ENCODE measurements around the gene DOCK4.

DOCK4 gene

GRCh38 chr7:111832174-111832573 lies 374.0 kb downstream of the DOCK4 start:
- Histone ChIP-seq H3K4me3 (ENCODE audit: low read length in 2 of 2) (no peak overlapping the region), H3K9ac (ENCODE audit: low read depth in 1 of 2, low read length in 2 of 2) (no peak overlapping the region), H3K4me1 (ENCODE audit: control insufficient read depth in 2 of 2, insufficient read depth in 2 of 2, low read length in 2 of 2) (no peaks in the 10 kb centered on the region), H3K36me3 (ENCODE audit: control insufficient read depth in 2 of 2, insufficient read depth in 2 of 2, low read length in 2 of 2) (no peaks in the 10 kb centered on the region), H3K9me3 (ENCODE audit: control insufficient read depth in 2 of 2, low read length in 2 of 2) (no peaks in the 10 kb centered on the region), H3K27ac (ENCODE audit: low read depth in 2 of 2, low read length in 2 of 2) (no peak overlapping the region), H3K27me3 (ENCODE audit: control insufficient read depth in 2 of 2, insufficient read depth in 2 of 2, low read length in 2 of 2) (no peaks in the 10 kb centered on the region)

- no peaks in the 10 kb centered on the region for H3K27me3 ChIP-seq (ENCODE audit: control insufficient read depth in 2 of 2, insufficient read depth in 2 of 2, low read length in 2 of 2)
- no peak overlapping the region for H3K9ac ChIP-seq (ENCODE audit: low read depth in 1 of 2, low read length in 2 of 2)
- no peak overlapping the region for H3K27ac ChIP-seq (ENCODE audit: low read depth in 2 of 2, low read length in 2 of 2)
- no peaks in the 10 kb centered on the region for H3K36me3 ChIP-seq (ENCODE audit: control insufficient read depth in 2 of 2, insufficient read depth in 2 of 2, low read length in 2 of 2)
- H3K4me1 ChIP-seq (ENCODE audit: control insufficient read depth in 2 of 2, insufficient read depth in 2 of 2, low read length in 2 of 2), result no peaks in the 10 kb centered on the region
- no peak overlapping the region for H3K4me3 ChIP-seq (ENCODE audit: low read length in 2 of 2)
- no peaks in the 10 kb centered on the region for H3K9me3 ChIP-seq (ENCODE audit: control insufficient read depth in 2 of 2, low read length in 2 of 2)
These were observed 377.0 kb downstream of the DOCK4 start for GRCh38 chr7:111829221-111829620.

GRCh38 chr7:111827863-111828504 lies 378.2 kb downstream of the DOCK4 start:
- no peaks in the 10 kb centered on the region for H3K9me3 ChIP-seq (ENCODE audit: control insufficient read depth in 2 of 2, low read length in 2 of 2)
- H3K9ac ChIP-seq (ENCODE audit: low read depth in 1 of 2, low read length in 2 of 2), result no peak overlapping the region
- no peaks in the 10 kb centered on the region for H3K27me3 ChIP-seq (ENCODE audit: control insufficient read depth in 2 of 2, insufficient read depth in 2 of 2, low read length in 2 of 2)
- H3K4me1 ChIP-seq (ENCODE audit: control insufficient read depth in 2 of 2, insufficient read depth in 2 of 2, low read length in 2 of 2), result no peaks in the 10 kb centered on the region
- H3K36me3 ChIP-seq (ENCODE audit: control insufficient read depth in 2 of 2, insufficient read depth in 2 of 2, low read length in 2 of 2), result no peaks in the 10 kb centered on the region
- H3K4me3 ChIP-seq (ENCODE audit: low read length in 2 of 2), result no peak overlapping the region
- H3K27ac ChIP-seq (ENCODE audit: low read depth in 2 of 2, low read length in 2 of 2), result no peak overlapping the region

- Histone ChIP-seq H3K27me3 (ENCODE audit: control insufficient read depth in 2 of 2, insufficient read depth in 2 of 2, low read length in 2 of 2) (no peaks in the 10 kb centered on the region), H3K9me3 (ENCODE audit: control insufficient read depth in 2 of 2, low read length in 2 of 2) (no peaks in the 10 kb centered on the region), H3K9ac (ENCODE audit: low read depth in 1 of 2, low read length in 2 of 2) (no peak overlapping the region), H3K4me1 (ENCODE audit: control insufficient read depth in 2 of 2, insufficient read depth in 2 of 2, low read length in 2 of 2) (no peaks in the 10 kb centered on the region), H3K36me3 (ENCODE audit: control insufficient read depth in 2 of 2, insufficient read depth in 2 of 2, low read length in 2 of 2) (no peaks in the 10 kb centered on the region), H3K4me3 (ENCODE audit: low read length in 2 of 2) (no peak overlapping the region), H3K27ac (ENCODE audit: low read depth in 2 of 2, low read length in 2 of 2) (no peak overlapping the region)
These were observed 381.2 kb downstream of the DOCK4 start for GRCh38 chr7:111825046-111825445.

- Histone ChIP-seq H3K4me1 (ENCODE audit: control insufficient read depth in 2 of 2, insufficient read depth in 2 of 2, low read length in 2 of 2) (no peaks in the 10 kb centered on the region), H3K9me3 (ENCODE audit: control insufficient read depth in 2 of 2, low read length in 2 of 2) (no peaks in the 10 kb centered on the region), H3K4me3 (ENCODE audit: low read length in 2 of 2) (no peak overlapping the region), H3K27me3 (ENCODE audit: control insufficient read depth in 2 of 2, insufficient read depth in 2 of 2, low read length in 2 of 2) (no peaks in the 10 kb centered on the region), H3K36me3 (ENCODE audit: control insufficient read depth in 2 of 2, insufficient read depth in 2 of 2, low read length in 2 of 2) (no peaks in the 10 kb centered on the region), H3K27ac (ENCODE audit: low read depth in 2 of 2, low read length in 2 of 2) (no peak overlapping the region), H3K9ac (ENCODE audit: low read depth in 1 of 2, low read length in 2 of 2) (no peak overlapping the region)
These were observed 382.4 kb downstream of the DOCK4 start for GRCh38 chr7:111823826-111824225.

- Histone ChIP-seq H3K9me3 (ENCODE audit: control insufficient read depth in 2 of 2, low read length in 2 of 2) (no peaks in the 10 kb centered on the region), H3K9ac (ENCODE audit: low read depth in 1 of 2, low read length in 2 of 2) (no peak overlapping the region), H3K36me3 (ENCODE audit: control insufficient read depth in 2 of 2, insufficient read depth in 2 of 2, low read length in 2 of 2) (no peaks in the 10 kb centered on the region), H3K27ac (ENCODE audit: low read depth in 2 of 2, low read length in 2 of 2) (no peak overlapping the region), H3K4me1 (ENCODE audit: control insufficient read depth in 2 of 2, insufficient read depth in 2 of 2, low read length in 2 of 2) (no peaks in the 10 kb centered on the region), H3K27me3 (ENCODE audit: control insufficient read depth in 2 of 2, insufficient read depth in 2 of 2, low read length in 2 of 2) (no peaks in the 10 kb centered on the region), H3K4me3 (ENCODE audit: low read length in 2 of 2) (no peak overlapping the region)
These were observed 385.2 kb downstream of the DOCK4 start for GRCh38 chr7:111821046-111821445.

- no peak overlapping the region for H3K9ac ChIP-seq (ENCODE audit: low read depth in 1 of 2, low read length in 2 of 2)
- no peak overlapping the region for H3K4me3 ChIP-seq (ENCODE audit: low read length in 2 of 2)
- no peak overlapping the region for H3K27ac ChIP-seq (ENCODE audit: low read depth in 2 of 2, low read length in 2 of 2)
- H3K9me3 ChIP-seq (ENCODE audit: control insufficient read depth in 2 of 2, low read length in 2 of 2), result no peaks in the 10 kb centered on the region
- no peaks in the 10 kb centered on the region for H3K36me3 ChIP-seq (ENCODE audit: control insufficient read depth in 2 of 2, insufficient read depth in 2 of 2, low read length in 2 of 2)
- H3K27me3 ChIP-seq (ENCODE audit: control insufficient read depth in 2 of 2, insufficient read depth in 2 of 2, low read length in 2 of 2), result no peaks in the 10 kb centered on the region
- no peaks in the 10 kb centered on the region for H3K4me1 ChIP-seq (ENCODE audit: control insufficient read depth in 2 of 2, insufficient read depth in 2 of 2, low read length in 2 of 2)
These were observed 385.6 kb downstream of the DOCK4 start for GRCh38 chr7:111820621-111821020.

- H3K36me3 ChIP-seq (ENCODE audit: control insufficient read depth in 2 of 2, insufficient read depth in 2 of 2, low read length in 2 of 2), result no peaks in the 10 kb centered on the region
- H3K9ac ChIP-seq (ENCODE audit: low read depth in 1 of 2, low read length in 2 of 2), result no peak overlapping the region
- no peak overlapping the region for H3K27ac ChIP-seq (ENCODE audit: low read depth in 2 of 2, low read length in 2 of 2)
These were observed 386.1 kb downstream of the DOCK4 start for GRCh38 chr7:111820121-111820520.

GRCh38 chr7:111815354-111815753 lies 390.8 kb downstream of the DOCK4 start:
- no peaks in the 10 kb centered on the region for H3K27me3 ChIP-seq (ENCODE audit: control insufficient read depth in 2 of 2, insufficient read depth in 2 of 2, low read length in 2 of 2)
- H3K27ac ChIP-seq (ENCODE audit: low read depth in 2 of 2, low read length in 2 of 2), result no peak overlapping the region
- H3K9ac ChIP-seq (ENCODE audit: low read depth in 1 of 2, low read length in 2 of 2), result no peak overlapping the region
- no peaks in the 10 kb centered on the region for H3K4me1 ChIP-seq (ENCODE audit: control insufficient read depth in 2 of 2, insufficient read depth in 2 of 2, low read length in 2 of 2)
- no peak overlapping the region for H3K4me3 ChIP-seq (ENCODE audit: low read length in 2 of 2)
- no peaks in the 10 kb centered on the region for H3K9me3 ChIP-seq (ENCODE audit: control insufficient read depth in 2 of 2, low read length in 2 of 2)
- H3K36me3 ChIP-seq (ENCODE audit: control insufficient read depth in 2 of 2, insufficient read depth in 2 of 2, low read length in 2 of 2), result no peaks in the 10 kb centered on the region

More at GRCh38 chr7:111820121-111820520, 386.1 kb downstream of the DOCK4 start:
- H3K27me3 ChIP-seq (ENCODE audit: control insufficient read depth in 2 of 2, insufficient read depth in 2 of 2, low read length in 2 of 2), result no peaks in the 10 kb centered on the region
- no peaks in the 10 kb centered on the region for H3K9me3 ChIP-seq (ENCODE audit: control insufficient read depth in 2 of 2, low read length in 2 of 2)
- no peaks in the 10 kb centered on the region for H3K4me1 ChIP-seq (ENCODE audit: control insufficient read depth in 2 of 2, insufficient read depth in 2 of 2, low read length in 2 of 2)
- H3K4me3 ChIP-seq (ENCODE audit: low read length in 2 of 2), result no peak overlapping the region

GRCh38 chr7:111813306-111813705 lies 392.9 kb downstream of the DOCK4 start:
- Histone ChIP-seq H3K4me3 (ENCODE audit: low read length in 2 of 2) (no peak overlapping the region), H3K9me3 (ENCODE audit: control insufficient read depth in 2 of 2, low read length in 2 of 2) (no peaks in the 10 kb centered on the region), H3K27ac (ENCODE audit: low read depth in 2 of 2, low read length in 2 of 2) (no peak overlapping the region), H3K4me1 (ENCODE audit: control insufficient read depth in 2 of 2, insufficient read depth in 2 of 2, low read length in 2 of 2) (no peaks in the 10 kb centered on the region), H3K27me3 (ENCODE audit: control insufficient read depth in 2 of 2, insufficient read depth in 2 of 2, low read length in 2 of 2) (no peaks in the 10 kb centered on the region), H3K9ac (ENCODE audit: low read depth in 1 of 2, low read length in 2 of 2) (no peak overlapping the region), H3K36me3 (ENCODE audit: control insufficient read depth in 2 of 2, insufficient read depth in 2 of 2, low read length in 2 of 2) (no peaks in the 10 kb centered on the region)

- Histone ChIP-seq H3K4me3 (ENCODE audit: low read length in 2 of 2) (no peak overlapping the region), H3K4me1 (ENCODE audit: control insufficient read depth in 2 of 2, insufficient read depth in 2 of 2, low read length in 2 of 2) (no peaks in the 10 kb centered on the region), H3K36me3 (ENCODE audit: control insufficient read depth in 2 of 2, insufficient read depth in 2 of 2, low read length in 2 of 2) (no peaks in the 10 kb centered on the region), H3K27me3 (ENCODE audit: control insufficient read depth in 2 of 2, insufficient read depth in 2 of 2, low read length in 2 of 2) (no peaks in the 10 kb centered on the region), H3K9me3 (ENCODE audit: control insufficient read depth in 2 of 2, low read length in 2 of 2) (peaks cover 0 to under 1% of the 10 kb centered on the region in 2 donors), H3K27ac (ENCODE audit: low read depth in 2 of 2, low read length in 2 of 2) (no peak overlapping the region), H3K9ac (ENCODE audit: low read depth in 1 of 2, low read length in 2 of 2) (no peak overlapping the region)
These were observed 400.0 kb downstream of the DOCK4 start for GRCh38 chr7:111806232-111806631.

Data from mucosa of rectum (tissue), 2 donors.